ENCODE results near the gene CHCHD5.
"Not testable (repeated sequence)": the region's sequence is repeated elsewhere in the genome, so short reads cannot be mapped to it uniquely, and the experiment has no call there.

Gene CHCHD5

GRCh38 chr2:112588611-112589045, 4.2 kb downstream of the CHCHD5 start:
- no peak for DNase-seq

- no peak for DNase-seq
These were observed 7.0 kb downstream of the CHCHD5 start for GRCh38 chr2:112591413-112591812.

GRCh38 chr2:112593736-112594135, 9.3 kb downstream of the CHCHD5 start:
- DNase-seq: no peak

GRCh38 chr2:112597537-112598322, 13.3 kb downstream of the CHCHD5 start:
- DNase-seq: no peak

- no peak for DNase-seq
These were observed 16.2 kb downstream of the CHCHD5 start for GRCh38 chr2:112600634-112601033.

GRCh38 chr2:112601754-112602153, 17.3 kb downstream of the CHCHD5 start:
- no peak for DNase-seq

- no peak for DNase-seq
These were observed 18.5 kb downstream of the CHCHD5 start for GRCh38 chr2:112602917-112603316.

- no peak for DNase-seq
These were observed 19.3 kb downstream of the CHCHD5 start for GRCh38 chr2:112603731-112604130.

- no peak for DNase-seq
These were observed 20.5 kb downstream of the CHCHD5 start for GRCh38 chr2:112604952-112605351.

GRCh38 chr2:112605926-112606325, 21.5 kb downstream of the CHCHD5 start:
- DNase-seq: no peak

GRCh38 chr2:112606547-112606946, 22.1 kb downstream of the CHCHD5 start:
- no peak for DNase-seq

GRCh38 chr2:112607680-112608438, 23.4 kb downstream of the CHCHD5 start:
- DNase-seq: no peak

- not testable (repeated sequence) for DNase-seq
These were observed 24.9 kb downstream of the CHCHD5 start for GRCh38 chr2:112609320-112609719.

- DNase-seq: not testable (repeated sequence)
These were observed 27.9 kb downstream of the CHCHD5 start for GRCh38 chr2:112612283-112612682.

- no peak for DNase-seq
These were observed 29.9 kb downstream of the CHCHD5 start for GRCh38 chr2:112614201-112614840.

- no peak for DNase-seq
These were observed 30.6 kb downstream of the CHCHD5 start for GRCh38 chr2:112615051-112615450.

- not testable (repeated sequence) for DNase-seq
These were observed 31.4 kb downstream of the CHCHD5 start for GRCh38 chr2:112615798-112616197.

- no peak for DNase-seq
These were observed 34.0 kb downstream of the CHCHD5 start for GRCh38 chr2:112618383-112618782.

GRCh38 chr2:112621790-112622527, 37.5 kb downstream of the CHCHD5 start:
- no peak for DNase-seq

GRCh38 chr2:112622528-112622849, 38.1 kb downstream of the CHCHD5 start:
- peak; percentile 71 for DNase-seq

GRCh38 chr2:112623913-112624777, 39.7 kb downstream of the CHCHD5 start:
- DNase-seq: peak; percentile 71

Measured in hematopoietic multipotent progenitor cell treated with erythropoietin and hydrocortisone succinate and interleukin-3 and kit ligand, for 8 days (in vitro differentiated cells).